Fibroblast of mammary gland (primary cell): ENCODE measurements around the gene CSNK1G2.

ENCODE experiments used
- DNase-seq: peaks from one replicate; pipeline ENCODE4 v3.0.0-alpha.2; 2010; ENCODE audit warnings: low read depth
- H3K4me3 ChIP-seq: 2 replicates; pipeline ENCODE4 v1.5.1; 2011; ENCODE audit warnings: low read depth, mild to moderate bottlenecking, low read length, moderate library complexity; ENCODE audit not compliant: control insufficient read depth
- TF ChIP-seq, protein P1 (sequence below): conservative IDR thresholded peaks from 2 replicates; pipeline ENCODE4 v1.5.1; 2011; ENCODE audit warnings: low read depth, low read length, inconsistent platforms; ENCODE audit not compliant: control insufficient read depth, insufficient read depth

The CSNK1G2 gene

GRCh38 chr19:1979642-1980041 lies 38.7 kb downstream of the CSNK1G2 start:
- DNase-seq, result no peak
- TF ChIP-seq, protein P1, sequence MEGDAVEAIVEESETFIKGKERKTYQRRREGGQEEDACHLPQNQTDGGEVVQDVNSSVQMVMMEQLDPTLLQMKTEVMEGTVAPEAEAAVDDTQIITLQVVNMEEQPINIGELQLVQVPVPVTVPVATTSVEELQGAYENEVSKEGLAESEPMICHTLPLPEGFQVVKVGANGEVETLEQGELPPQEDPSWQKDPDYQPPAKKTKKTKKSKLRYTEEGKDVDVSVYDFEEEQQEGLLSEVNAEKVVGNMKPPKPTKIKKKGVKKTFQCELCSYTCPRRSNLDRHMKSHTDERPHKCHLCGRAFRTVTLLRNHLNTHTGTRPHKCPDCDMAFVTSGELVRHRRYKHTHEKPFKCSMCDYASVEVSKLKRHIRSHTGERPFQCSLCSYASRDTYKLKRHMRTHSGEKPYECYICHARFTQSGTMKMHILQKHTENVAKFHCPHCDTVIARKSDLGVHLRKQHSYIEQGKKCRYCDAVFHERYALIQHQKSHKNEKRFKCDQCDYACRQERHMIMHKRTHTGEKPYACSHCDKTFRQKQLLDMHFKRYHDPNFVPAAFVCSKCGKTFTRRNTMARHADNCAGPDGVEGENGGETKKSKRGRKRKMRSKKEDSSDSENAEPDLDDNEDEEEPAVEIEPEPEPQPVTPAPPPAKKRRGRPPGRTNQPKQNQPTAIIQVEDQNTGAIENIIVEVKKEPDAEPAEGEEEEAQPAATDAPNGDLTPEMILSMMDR, result no peak
- no peak overlapping the region for H3K4me3 ChIP-seq

- TF ChIP-seq, protein P1, result no peak
- DNase-seq, result no peak
- no peak overlapping the region for H3K4me3 ChIP-seq
Measured at GRCh38 chr19:1980091-1980808, 39.3 kb downstream of the CSNK1G2 start.

- DNase-seq, result no peak
- TF ChIP-seq, protein P1, result no peak
- H3K4me3 ChIP-seq, result no peak overlapping the region
Measured at GRCh38 chr19:1980809-1981181, 39.8 kb downstream of the CSNK1G2 start.

DNA sequence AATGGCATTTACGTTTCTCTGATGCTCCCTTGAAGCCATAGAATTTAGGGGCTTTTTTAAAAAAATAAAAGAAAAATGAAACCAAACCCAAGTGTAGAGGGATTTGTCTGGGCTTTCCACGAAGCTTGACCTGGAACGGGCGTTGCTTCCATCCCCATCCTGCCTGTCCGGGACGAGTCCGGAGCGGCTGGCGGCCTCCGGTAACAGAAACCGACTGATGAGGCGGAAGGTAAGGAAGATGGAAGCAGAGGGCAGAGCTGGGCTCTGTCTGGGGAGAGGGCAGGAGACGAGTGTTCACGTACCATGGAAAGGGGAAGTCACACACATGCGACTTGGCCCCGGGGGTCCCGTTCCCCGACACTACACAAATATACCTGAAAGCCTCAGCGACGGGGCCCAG lies 40.3 kb downstream of the CSNK1G2 start:
- TF ChIP-seq, protein P1, result no peak
- no peak for DNase-seq
- no peak overlapping the region for H3K4me3 ChIP-seq

- no peak overlapping the region for H3K4me3 ChIP-seq
- TF ChIP-seq, protein P1, result no peak
- DNase-seq, result no peak
Measured at GRCh38 chr19:1984357-1984756, 43.4 kb downstream of the CSNK1G2 start.

GRCh38 chr19:1985588-1986356 lies 44.8 kb downstream of the CSNK1G2 start:
- TF ChIP-seq, protein P1, result no peak
- DNase-seq, result no peak
- H3K4me3 ChIP-seq, result no peak overlapping the region
